Amniotic epithelial cell (primary cell): Measurements from ENCODE around the gene KCNA3.

Source experiments
- DNase-seq: peaks from one replicate; pipeline ENCODE4 v3.0.0-alpha.2; 2010; ENCODE audit warnings: low read depth

The KCNA3 gene

DNA sequence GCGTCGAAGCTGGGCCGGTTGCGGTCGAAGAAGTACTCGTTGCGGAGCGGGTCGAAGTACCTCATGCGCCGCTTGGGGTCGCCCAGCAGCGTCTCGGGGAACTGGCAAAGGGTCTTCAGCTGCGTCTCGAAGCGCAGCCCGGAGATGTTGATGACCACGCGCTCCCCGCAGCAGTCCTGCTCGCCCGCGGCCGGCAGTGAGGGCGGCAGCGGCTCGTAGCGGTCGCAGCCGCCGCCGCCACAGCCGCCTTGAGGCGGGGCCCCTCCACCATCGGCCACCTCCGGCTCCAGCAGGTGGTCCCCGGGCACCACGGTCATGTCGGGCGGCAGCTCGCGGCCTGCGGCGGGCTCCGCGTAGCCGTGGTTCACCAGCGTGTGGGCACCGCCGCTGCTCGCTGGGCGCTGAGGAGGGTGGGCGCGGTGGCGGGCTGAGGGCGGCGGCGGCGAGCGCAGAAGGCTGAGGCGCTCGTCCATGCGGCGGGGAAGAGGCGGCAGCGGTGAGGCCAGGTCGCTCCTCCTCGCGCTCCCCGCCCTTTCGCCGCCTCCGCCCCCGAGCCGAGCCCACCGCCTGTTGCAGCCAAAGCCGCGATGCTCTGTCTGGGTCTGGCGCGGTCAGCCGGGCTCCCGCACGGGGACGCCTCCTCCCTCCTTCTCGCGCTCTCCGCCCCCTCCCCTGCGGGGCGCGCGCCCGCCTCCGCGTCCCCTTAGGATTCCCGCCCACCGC is at the start of gene KCNA3:
Gene KCNA3 (minus strand): TSS at position 604 of the 723 bp plus-strand sequence. CDS start 131 bp downstream, at position 473.
- DNase-seq: no peak

GRCh38 chr1:110722807-110723206 is 48.1 kb upstream of the KCNA3 start:
- no peak for DNase-seq

DNA sequence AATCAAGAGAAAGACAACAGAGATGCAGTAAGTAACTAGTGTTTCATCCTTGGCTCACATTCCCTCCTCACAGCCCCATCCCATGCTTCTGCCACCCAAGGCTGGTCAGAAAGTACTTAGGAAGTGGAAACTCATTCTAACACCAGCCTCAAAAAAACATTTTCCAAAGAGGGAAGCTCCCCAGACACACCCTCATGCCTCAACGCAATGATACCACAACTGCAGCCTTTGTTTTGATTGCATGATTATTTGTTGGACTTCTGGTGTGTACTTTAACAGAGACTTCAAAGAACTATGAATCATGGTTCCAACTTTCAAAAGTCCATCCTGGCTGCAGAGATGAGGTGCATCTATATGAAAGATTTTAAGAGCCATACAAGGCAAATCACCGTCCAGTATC is 45.2 kb upstream of the KCNA3 start:
- no peak for DNase-seq

GRCh38 chr1:110718452-110718851 is 43.7 kb upstream of the KCNA3 start:
- DNase-seq: no peak

DNA sequence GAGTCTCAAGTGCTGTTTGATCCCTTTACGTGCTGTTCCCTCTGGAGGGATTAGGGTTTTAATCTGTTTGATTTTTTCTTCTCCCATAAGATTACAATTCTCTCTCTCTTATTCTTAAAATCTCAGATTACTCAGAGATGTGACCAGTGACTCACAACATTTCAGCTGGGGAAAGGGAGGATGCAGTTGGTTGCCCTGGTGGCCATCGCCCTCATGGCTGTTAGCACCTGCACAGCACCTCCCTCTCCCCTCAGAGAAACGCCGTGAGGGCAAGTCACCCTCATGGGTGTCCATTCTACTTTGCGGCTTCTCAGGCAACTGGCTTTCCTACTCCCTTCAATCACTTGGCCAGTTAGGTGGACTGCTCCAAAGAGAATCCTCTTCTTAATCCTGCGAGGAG is 42.4 kb upstream of the KCNA3 start:
- no peak for DNase-seq

DNA sequence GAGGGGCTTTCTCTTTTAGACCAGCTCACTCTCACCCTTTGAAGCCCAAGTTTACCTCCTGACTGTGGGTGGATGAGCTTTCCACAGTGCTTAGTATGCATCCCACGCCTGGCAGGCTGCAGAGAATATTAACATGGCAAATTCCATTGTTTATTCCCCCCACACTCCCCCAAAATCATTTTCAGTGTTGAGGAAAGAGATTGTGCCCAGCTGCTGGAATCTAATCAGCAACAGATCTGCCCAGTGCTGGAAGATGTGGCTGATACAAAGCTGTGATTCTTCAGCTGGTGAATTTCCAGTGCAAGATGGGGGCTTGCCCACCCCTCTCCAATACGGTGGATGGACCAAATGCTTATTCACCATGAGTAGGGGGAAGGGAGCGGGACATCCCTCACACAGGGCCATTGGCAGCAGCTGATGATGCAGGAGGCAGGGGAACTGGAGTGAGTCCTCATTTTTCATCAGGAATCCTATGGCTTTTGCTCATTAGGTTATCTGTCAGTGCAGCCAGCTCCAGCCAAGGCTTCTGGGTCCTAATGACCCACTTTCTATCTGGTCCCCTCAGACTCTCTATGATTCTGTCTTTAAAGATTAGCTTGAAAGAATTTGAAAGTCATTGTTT is 39.7 kb upstream of the KCNA3 start:
- DNase-seq: no peak

DNA sequence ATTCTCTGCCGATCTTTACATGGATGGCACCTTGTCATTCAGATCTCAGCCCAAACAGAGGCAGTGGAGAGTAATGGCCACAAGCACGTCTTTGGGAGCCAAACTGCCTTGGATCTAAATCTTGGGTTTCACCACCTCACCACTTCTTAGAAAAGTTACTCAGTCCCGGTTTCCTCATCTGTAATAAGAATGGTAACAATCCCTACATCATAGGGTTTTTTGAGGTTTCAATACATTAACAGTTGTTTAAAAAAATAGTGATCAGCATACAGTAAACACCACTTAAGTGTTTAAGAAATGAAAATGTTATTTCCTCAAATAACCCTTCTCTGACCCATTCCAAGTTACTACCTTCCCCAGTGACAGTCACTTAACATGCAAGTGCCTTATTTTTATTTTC is 38.5 kb upstream of the KCNA3 start:
- no peak for DNase-seq

DNA sequence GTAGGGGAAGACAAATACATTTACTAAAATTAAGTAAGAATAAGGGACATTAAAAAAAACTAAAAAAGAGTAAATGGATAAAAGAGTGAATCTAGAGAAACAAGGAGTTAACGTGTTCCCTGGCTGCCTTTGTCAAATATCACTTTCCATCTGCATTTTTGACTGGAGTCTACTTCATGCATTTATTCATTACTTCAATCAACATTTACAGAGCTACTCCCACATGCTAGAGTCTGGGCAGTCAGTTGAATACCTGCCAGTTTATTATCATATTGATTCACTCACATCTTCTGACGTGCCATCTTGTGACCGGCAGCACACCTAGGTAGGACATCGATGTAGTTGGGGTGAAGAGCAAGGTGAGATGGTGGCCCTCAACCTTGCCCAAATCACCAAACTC is 35.6 kb upstream of the KCNA3 start:
- no peak for DNase-seq

DNA sequence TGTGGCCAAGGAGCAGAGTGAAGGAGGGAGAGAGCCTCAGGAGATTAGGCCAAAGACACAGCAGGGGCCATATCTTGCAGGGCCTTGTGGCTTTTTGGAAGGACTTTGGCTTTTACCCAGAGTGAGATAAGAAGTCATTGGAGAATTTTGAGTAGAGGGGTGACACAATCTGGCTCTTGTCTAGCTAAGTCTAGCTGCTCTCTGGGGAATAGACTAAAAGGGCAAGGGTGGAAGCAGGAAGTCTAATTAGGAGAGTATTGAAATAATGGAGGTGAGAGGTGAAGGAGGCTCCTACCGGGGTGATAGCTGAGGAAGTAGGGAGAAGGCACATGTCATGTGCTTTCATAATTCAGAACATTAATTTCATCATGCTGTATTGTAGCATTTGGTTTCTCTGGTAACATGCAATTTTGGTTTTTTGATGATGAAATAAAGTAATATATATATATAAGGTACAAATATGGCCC is 34.3 kb upstream of the KCNA3 start:
- DNase-seq: no peak

- no peak for DNase-seq
Measured at GRCh38 chr1:110707232-110707631, 32.5 kb upstream of the KCNA3 start.

- no peak for DNase-seq
Measured at GRCh38 chr1:110706621-110707020, 31.9 kb upstream of the KCNA3 start.

DNA sequence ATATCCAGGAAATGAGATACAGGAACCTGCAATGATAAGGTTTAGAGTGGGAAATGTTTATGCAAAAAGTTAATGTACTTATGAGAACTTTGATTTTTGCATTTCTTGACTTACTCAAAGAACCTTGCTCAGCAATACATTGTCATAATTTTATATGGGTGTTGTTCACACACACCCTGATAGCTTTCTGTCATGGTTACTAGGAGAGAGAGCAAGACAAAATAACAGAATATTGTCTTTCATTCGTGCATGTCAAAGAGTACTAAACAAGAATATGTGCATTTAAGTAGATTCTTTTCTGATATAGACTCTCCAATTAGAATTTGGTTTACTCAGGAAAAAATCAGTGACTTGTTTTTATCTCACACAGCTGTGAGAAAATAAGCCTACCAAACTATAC is 27.5 kb upstream of the KCNA3 start:
- DNase-seq: no peak

DNA sequence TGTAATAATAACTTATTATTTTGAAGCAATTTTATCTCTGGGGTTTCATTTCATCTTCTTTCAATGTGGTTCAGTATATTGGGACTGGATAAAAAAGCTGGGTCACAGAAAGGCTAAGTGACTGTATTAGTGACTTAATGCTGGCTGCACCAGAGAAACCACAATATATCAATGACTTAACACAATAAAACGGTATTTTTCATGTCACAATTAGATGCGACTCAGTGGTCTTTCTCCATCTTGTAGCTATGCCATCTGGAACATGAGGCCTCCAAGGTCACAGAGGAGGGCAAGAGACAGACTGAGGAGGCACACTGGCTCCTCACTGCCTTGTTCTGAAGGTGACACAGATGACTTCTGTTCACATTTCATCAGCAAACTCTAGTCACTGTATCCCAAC is 26.0 kb upstream of the KCNA3 start:
- no peak for DNase-seq

DNA sequence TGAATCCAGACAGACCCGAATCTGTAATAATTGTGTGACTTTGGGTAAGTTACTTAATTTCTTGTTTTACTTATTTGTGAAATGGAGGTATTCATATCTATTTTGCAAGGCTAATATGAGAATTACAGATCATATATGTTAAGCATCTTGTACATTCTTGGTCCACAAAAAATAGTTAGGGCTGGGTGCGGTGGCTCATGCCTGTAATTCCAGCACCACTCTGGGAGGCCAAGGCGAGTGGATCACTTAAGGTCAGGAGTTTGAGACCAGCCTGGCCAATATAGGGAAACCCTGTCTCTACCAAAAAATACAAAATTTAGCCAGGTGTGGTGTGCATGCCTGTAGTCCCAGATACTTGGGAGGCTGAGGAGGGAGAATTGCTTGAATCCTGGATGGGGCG is 22.9 kb upstream of the KCNA3 start:
- no peak for DNase-seq

DNA sequence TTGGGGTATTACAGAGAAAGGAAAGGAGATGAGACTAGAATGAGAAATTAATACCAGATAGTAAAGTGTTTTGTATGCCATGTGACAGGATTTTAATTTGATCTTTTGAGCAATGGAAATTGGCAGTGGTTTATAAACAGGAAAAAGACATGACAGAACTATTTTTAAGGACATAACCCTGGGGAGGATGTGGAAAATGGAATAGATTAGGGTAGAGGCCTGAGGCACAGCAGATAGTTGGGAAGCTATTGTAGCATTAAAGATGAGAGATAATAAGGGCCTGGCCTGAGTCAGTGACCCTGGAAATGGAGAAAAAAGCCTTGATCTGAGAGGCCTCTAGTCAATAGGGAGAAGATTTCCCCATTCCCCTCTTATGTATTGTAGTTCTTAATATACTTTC is 22.1 kb upstream of the KCNA3 start:
- DNase-seq: no peak

DNA sequence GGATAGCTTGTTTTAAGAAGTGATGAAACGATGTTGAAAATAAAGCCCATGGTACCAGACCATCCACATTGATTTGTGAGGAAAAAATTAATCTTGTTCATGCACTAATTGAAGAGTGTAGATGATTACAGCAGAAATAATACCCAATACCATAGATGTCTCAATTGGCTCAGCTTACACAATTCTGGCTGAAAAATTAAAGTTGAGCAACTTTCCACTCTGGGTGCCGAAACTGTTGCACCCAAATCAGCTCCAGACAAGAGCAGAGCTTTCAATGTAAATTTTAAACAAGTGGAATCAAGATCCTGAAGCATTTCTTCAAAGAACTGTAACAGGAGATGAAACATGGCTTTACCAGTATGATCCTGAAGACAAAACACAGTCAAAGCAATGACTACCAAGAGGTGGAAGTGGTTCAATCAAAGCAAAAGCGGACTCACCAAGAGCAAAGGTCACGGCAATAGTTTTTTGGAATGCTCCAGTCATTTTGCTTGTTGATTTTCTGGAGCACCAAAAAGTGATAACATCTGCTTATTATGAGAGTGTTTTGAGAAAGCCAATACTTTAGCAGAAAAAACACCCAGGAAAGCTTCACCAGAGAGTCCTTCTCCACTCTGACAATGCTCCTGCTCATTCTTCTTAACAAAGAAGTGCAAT is 16.1 kb upstream of the KCNA3 start:
- no peak for DNase-seq

GRCh38 chr1:110689868-110690267 is 15.1 kb upstream of the KCNA3 start:
- DNase-seq: no peak

GRCh38 chr1:110688514-110688913 is 13.8 kb upstream of the KCNA3 start:
- no peak for DNase-seq

GRCh38 chr1:110687250-110687649 is 12.5 kb upstream of the KCNA3 start:
- peak; percentile 8 for DNase-seq

- DNase-seq: no peak
Measured at GRCh38 chr1:110686188-110686587, 11.4 kb upstream of the KCNA3 start.

DNA sequence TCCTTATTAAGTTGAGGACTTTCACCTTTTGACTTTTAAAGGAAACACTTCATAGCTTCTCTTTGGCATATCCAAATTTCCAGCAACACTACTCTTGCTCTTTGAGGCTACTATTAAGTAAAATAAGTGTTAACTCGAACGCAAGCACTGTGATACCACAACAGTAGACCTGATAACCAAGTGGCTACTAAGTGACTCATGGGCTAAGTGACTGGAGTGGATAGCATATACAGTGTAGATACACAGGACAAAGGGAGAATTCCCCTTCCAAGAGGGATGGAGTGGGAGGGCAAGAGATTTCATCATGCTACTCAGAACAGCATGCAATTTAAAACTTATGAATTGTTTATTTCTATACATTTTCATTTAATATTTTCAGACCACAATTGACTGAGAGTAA is 9.8 kb upstream of the KCNA3 start:
- no peak for DNase-seq

- no peak for DNase-seq
Measured at GRCh38 chr1:110682898-110683297, 8.2 kb upstream of the KCNA3 start.

DNA sequence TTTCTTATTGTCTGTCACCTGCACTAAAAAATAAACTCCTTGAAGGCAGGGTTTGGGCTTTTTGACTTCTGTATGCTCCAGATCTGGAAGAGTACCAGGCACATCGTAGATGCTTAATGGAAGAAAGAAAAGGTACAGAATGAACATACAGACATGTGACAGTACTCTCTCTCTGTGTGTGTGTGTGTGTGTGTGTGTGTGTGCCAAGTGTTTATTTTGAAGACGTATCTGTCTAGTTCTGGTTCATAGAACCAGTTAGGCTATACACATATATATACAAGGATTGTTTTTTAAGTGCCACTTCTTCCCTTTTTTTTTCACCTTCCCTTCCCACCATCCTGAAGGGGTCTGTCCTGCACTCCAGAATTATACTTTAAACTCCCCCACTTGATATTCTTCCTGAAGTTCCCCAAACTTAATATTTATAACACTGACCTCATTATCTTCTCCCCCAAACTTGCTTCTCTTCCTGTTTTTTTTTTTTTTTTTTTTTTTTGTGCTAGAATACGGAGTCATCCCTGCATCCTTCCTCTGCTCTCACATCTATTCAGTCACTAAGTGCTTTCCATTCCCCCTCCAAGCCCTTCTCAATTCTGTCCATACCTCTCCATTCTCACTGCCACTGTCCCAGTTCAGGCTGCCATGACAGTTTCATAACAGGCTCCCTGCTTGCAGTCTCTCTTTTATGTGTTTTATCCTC is 5.4 kb upstream of the KCNA3 start:
- no peak for DNase-seq
